K562 (cell line): ENCODE results near the gene WNK2. TPM values are rescaled to one million over a fixed set of nuclear protein-coding genes. Genes with fewer than 3 reads are reported as not detected.
A peak's percentile ranks its signal among the peaks of the same experiment; 100 is the strongest.

Experiments
- ATAC-seq: fragments of 200-7000 bp; cut with Tn5 transposase; 3 replicates; pipeline ENCODE4 v1.9.1; 2020; ENCODE audit warnings: moderate library complexity
- BruUV-seq: library from RNA; stranded (reverse); fragments of 400-500 nt; replicated peaks from 2 replicates; lab custom pipeline; 2021; lab: Mats Ljungman, UMichigan
- CTCF ChIA-PET: fragments of 300-600 bp; formaldehyde crosslinking; extraction: SDS; loops from one replicate; lab custom pipeline; 2021; ENCODE audit warnings: low intra/inter-chr PET ratio; lab: Yijun Ruan, JAX
- POLR2A ChIA-PET: fragments of 300-600, 350-650 bp; sonication (Branson Sonifier 250); formaldehyde crosslinking; extraction: SDS; loops from one replicate; lab custom pipeline; 2021; ENCODE audit warnings: antibody characterized with exemption, inconsistent platforms; lab: Yijun Ruan, JAX
- DNase-seq, 4 experiments: peaks; one replicate each; pipeline versions ENCODE4 v3.0.0 to v3.0.0-alpha.2; 2011 to 2018; ENCODE audit warnings: low spot score in 3 of 4, mixed read lengths in 3 of 4; ENCODE audit errors: extremely low read depth in 1 of 4
- FAIRE-seq: peaks from 2 replicates; lab custom pipeline; 2011; peaks lifted over from hg19 to GRCh38; lab: Jason Lieb, UNC
- H2AFZ ChIP-seq: 2 replicates; pipeline ENCODE4 v1.6.0; 2011; ENCODE audit warnings: low read depth, low read length, control low read depth, inconsistent platforms
- H3K27ac ChIP-seq: fragments of 200-600 bp; 3 replicates; pipeline ENCODE4 v1.8.0; 2011; ENCODE audit warnings: low read depth, mild to moderate bottlenecking, control low read depth, inconsistent platforms, low read length, moderate library complexity, mixed read lengths; ENCODE audit errors: extremely low read depth
- H3K27me3 ChIP-seq, 2 experiments: fragments of 300-600 bp in 1 of 2; 2 replicates in 1 of 2; 3 replicates in 1 of 2; pipeline versions ENCODE4 v1.6.0 to v1.8.0; 2011; ENCODE audit warnings: inconsistent platforms in 2 of 2, low read length in 2 of 2, mild to moderate bottlenecking in 1 of 2, mixed read lengths in 1 of 2, moderate library complexity in 1 of 2; ENCODE audit not compliant: control insufficient read depth in 2 of 2, insufficient read depth in 2 of 2
- H3K36me3 ChIP-seq: fragments of 300-600 bp; 3 replicates; pipeline ENCODE4 v1.8.0; 2011; ENCODE audit warnings: mild to moderate bottlenecking, low read length, inconsistent platforms; ENCODE audit not compliant: control insufficient read depth, insufficient read depth
- H3K4me1 ChIP-seq, 2 experiments: fragments of 200-600 bp in 1 of 2; replicated peaks in 1 of 2; 2 replicates in 1 of 2; 3 replicates in 1 of 2; pipeline versions ENCODE4 v1.5.1 to v1.8.0; 2011; ENCODE audit warnings: inconsistent platforms in 2 of 2, low read length in 2 of 2, mild to moderate bottlenecking in 1 of 2, mixed read lengths in 1 of 2, moderate library complexity in 1 of 2; ENCODE audit not compliant: control insufficient read depth in 2 of 2, insufficient read depth in 2 of 2
- H3K4me2 ChIP-seq: 2 replicates; pipeline ENCODE4 v1.6.1; 2011; ENCODE audit warnings: low read length, control low read depth, inconsistent platforms, mixed read lengths; ENCODE audit not compliant: insufficient read depth
- H3K4me3 ChIP-seq: fragments of 200-600 bp; sonication (generic), shearing (Covaris generic); 2 replicates; pipeline ENCODE4 v1.5.1; 2016; ENCODE audit warnings: control low read depth, inconsistent platforms
- H3K79me2 ChIP-seq: fragments of 200-600 bp; 3 replicates; pipeline ENCODE4 v1.8.0; 2011; ENCODE audit warnings: low read length, inconsistent platforms; ENCODE audit not compliant: control insufficient read depth, insufficient read depth
- H3K9ac ChIP-seq, 2 experiments: 2 replicates each; pipeline versions ENCODE4 v1.6.0 to v1.6.1; 2011; ENCODE audit warnings: low read depth in 2 of 2, low read length in 2 of 2, control low read depth in 1 of 2, inconsistent platforms in 1 of 2, mild to moderate bottlenecking in 1 of 2, mixed read lengths in 1 of 2; ENCODE audit not compliant: insufficient read depth in 1 of 2
- H3K9me1 ChIP-seq: one replicate; pipeline ENCODE4 v1.6.0; 2011; ENCODE audit warnings: inconsistent platforms, mild to moderate bottlenecking, low read length, moderate library complexity; ENCODE audit not compliant: control insufficient read depth, insufficient read depth
- H3K9me3 ChIP-seq: replicated peaks from 2 replicates; pipeline ENCODE4 v1.5.1; 2011; ENCODE audit warnings: low read depth, low read length, inconsistent platforms; ENCODE audit not compliant: control insufficient read depth, insufficient read depth
- H4K20me1 ChIP-seq: replicated peaks from 2 replicates; pipeline ENCODE4 v1.6.1; 2011; ENCODE audit warnings: low read length, inconsistent platforms, mixed read lengths; ENCODE audit not compliant: control insufficient read depth, insufficient read depth
- ARID2 ChIP-seq: fragments of 450-650 bp; IDR thresholded peaks from 2 replicates; pipeline ENCODE4 v1.6.1; 2017; ENCODE audit warnings: antibody characterized with exemption, mild to moderate bottlenecking
- GTF2F1 ChIP-seq: IDR thresholded peaks from 2 replicates; pipeline ENCODE4 v1.6.1; 2011; ENCODE audit warnings: low read depth, low read length, improper control_type of control experiment
- ZC3H8 ChIP-seq: fragments of 450-650 bp; IDR thresholded peaks from 2 replicates; pipeline ENCODE4 v1.6.1; 2017
- ZNF197 ChIP-seq: fragments of 200-800 bp; sonication (Bioruptor generic); IDR thresholded peaks from 2 replicates; pipeline ENCODE4 v1.6.1; 2016; ENCODE audit warnings: low read depth, missing genetic modification characterization, missing compliant biosample characterization
- ZNF511 ChIP-seq: sonication (generic); formaldehyde crosslinking; IDR thresholded peaks from 2 replicates; pipeline ENCODE4 v1.8.0; 2022; ENCODE audit warnings: mild to moderate bottlenecking, missing genetic modification reagents
- ZNF766 ChIP-seq: fragments of 200-800 bp; sonication (Bioruptor generic); conservative IDR thresholded peaks from 2 replicates; pipeline ENCODE4 v1.6.1; 2016; ENCODE audit warnings: missing genetic modification characterization, missing compliant biosample characterization
- WGBS: fragments of 100-300 bp; shearing (Covaris generic); methylation state at CpG from one replicate; pipeline ENCODE4 v1.1.6; 2016; ENCODE audit warnings: low coverage, mixed read lengths; ENCODE audit not compliant: insufficient coverage; ENCODE audit errors: missing lambda C conversion rate; 5-methylcytosine and 5-hydroxymethylcytosine counted together
- in situ Hi-C: fragments of 300-500 bp; cut with MboI; formaldehyde crosslinking; loops from 4 replicates; pipeline ENCODE4 v1.15.0; 2018; ENCODE audit warnings: inconsistent platforms, mixed read lengths
- intact Hi-C: fragments of 100-400 bp; cut with micrococcal nuclease; formaldehyde crosslinking; loops from 2 replicates; pipeline ENCODE4 v1.14.2; 2022
- polyA plus RNA-seq, 8 experiments: library from polyadenylated mRNA; depleted of rRNA in 4 of 8; stranded (reverse) in 5 of 8; unstranded in 3 of 8; fragments of >200 nt; fragmentation: Nextera tagmentation in 2 of 8; fragmentation: Illumina TruSeq in 1 of 8; extraction: Ambion mirVana in 2 of 8; extraction: Trizol in 1 of 8; gene quantifications; 2 replicates each; pipeline versions ENCODE4 v1.2.1 to v1.2.3, GENCODE V29; 2011 to 2014; ENCODE audit warnings: inconsistent platforms in 1 of 8, missing spikeins in 1 of 8
- total RNA-seq, 7 experiments: library from RNA; depleted of rRNA in 6 of 7; stranded (reverse); fragments of >200 nt in 6 of 7; fragmentation: Illumina TruSeq in 2 of 7; extraction: Trizol in 2 of 7; gene quantifications; 2 replicates each; pipeline versions ENCODE4 v1.2.1 to v1.2.3, GENCODE V29; 2011 to 2021; ENCODE audit warnings: low replicate concordance in 1 of 7

WNK2 gene
- total and polyA plus RNA-seq, 9 of the 15 experiments (the other 6 are each of a cell fraction or from before 2014, with no cell fraction given): 0.36 to 3.3 (median 0.64) TPM; not detected in 2

- H3K79me2 ChIP-seq: no peaks in the 10 kb centered on the region
- POLR2A ChIA-PET: no interaction called here
- TF ChIP-seq ZC3H8 (no peak), ZNF766 (CRISPR knock-in tag) (no peak), GTF2F1 (no peak), ZNF197 (CRISPR knock-in tag) (no peak), ARID2 (no peak), ZNF511 (CRISPR knock-in tag) (no peak)
- ATAC-seq (no peak), FAIRE-seq (no peak), DNase-seq (no peak)
- intact Hi-C loops: no loop called here
- no peak overlapping the region for H3K4me2 ChIP-seq
- no TSS peak for BruUV-seq
- CTCF ChIA-PET: no interaction called here
- H4K20me1 ChIP-seq: peaks cover 10% of the 10 kb centered on the region; the same call in 1 of the 2 replicates
- in situ Hi-C loops: no loop called here
- no peaks in the 10 kb centered on the region for H3K9me3 ChIP-seq
- no peaks in the 10 kb centered on the region; a peak in 1 of 5 replicates for H3K4me1 ChIP-seq
- no peak overlapping the region for H3K27ac ChIP-seq
- H2AFZ ChIP-seq: no peak overlapping the region
- WGBS: 13% methylated on average over 11 of the region's 12 CpGs
- H3K27me3 ChIP-seq: peaks cover 4 to 76% of the 10 kb centered on the region in 2 experiments; a peak in 3 of 5 replicates
- no peaks in the 10 kb centered on the region for H3K36me3 ChIP-seq
- no peaks in the 10 kb centered on the region for H3K9me1 ChIP-seq
- H3K4me3 ChIP-seq: no peak overlapping the region
- peak overlapping the region in 1 of 2 experiments; percentile 26; a peak in 1 of 4 replicates for H3K9ac ChIP-seq
Observed at GRCh38 chr9:93232388-93232960, 48.5 kb downstream of the WNK2 start.
